HTR-8/SVneo (cell line): ENCODE data around the gene CT45A2.
"Not testable (repeated sequence)": the region's sequence is repeated elsewhere in the genome, so short reads cannot be mapped to it uniquely, and the experiment has no call there.

Experiments
- DNase-seq: peaks from one replicate; pipeline ENCODE4 v3.0.0; 2011; ENCODE audit warnings: low spot score, mixed read lengths; ENCODE audit not compliant: insufficient read length
- FAIRE-seq: peaks from 2 replicates; lab custom pipeline; 2011; peaks lifted over from hg19 to GRCh38; lab: Jason Lieb, UNC

The CT45A2 gene, protein sequence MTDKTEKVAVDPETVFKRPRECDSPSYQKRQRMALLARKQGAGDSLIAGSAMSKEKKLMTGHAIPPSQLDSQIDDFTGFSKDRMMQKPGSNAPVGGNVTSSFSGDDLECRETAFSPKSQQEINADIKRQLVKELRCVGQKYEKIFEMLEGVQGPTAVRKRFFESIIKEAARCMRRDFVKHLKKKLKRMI

DNA sequence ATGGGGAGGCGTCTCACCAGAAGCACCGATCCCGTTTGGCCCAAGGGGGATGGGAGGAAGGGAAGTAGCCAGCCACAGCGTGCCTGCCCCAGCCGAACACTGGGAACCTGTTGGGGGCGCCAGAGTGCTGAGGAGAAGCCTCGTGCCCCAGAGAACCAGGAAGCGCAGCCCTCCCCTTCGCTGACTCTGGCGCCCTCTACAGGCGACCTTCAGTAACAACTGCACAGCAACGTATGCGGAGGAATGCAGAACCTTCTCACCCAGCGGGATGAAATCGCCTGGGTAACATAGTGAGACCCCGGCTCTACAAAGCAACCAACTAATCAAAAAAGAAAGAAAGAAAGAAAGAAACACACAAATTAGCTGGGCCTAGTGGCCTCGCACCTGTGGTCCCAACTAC lies at the start of gene CT45A2:
CT45A2 (minus strand) TSS at position 101 of the 400 bp plus-strand sequence. CDS start 3,747 bp downstream, outside the sequence.
- not testable (repeated sequence) for FAIRE-seq, DNase-seq

DNA sequence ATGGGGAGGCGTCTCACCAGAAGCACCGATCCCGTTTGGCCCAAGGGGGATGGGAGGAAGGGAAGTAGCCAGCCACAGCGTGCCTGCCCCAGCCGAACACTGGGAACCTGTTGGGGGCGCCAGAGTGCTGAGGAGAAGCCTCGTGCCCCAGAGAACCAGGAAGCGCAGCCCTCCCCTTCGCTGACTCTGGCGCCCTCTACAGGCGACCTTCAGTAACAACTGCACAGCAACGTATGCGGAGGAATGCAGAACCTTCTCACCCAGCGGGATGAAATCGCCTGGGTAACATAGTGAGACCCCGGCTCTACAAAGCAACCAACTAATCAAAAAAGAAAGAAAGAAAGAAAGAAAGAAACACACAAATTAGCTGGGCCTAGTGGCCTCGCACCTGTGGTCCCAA lies 34.6 kb upstream of the CT45A2 start, which contains the start of gene CT45A8:
CT45A8 (minus strand) TSS at position 101 of the 400 bp plus-strand sequence. CDS start 3,755 bp downstream, outside the sequence.
- FAIRE-seq, DNase-seq: not testable (repeated sequence)

DNA sequence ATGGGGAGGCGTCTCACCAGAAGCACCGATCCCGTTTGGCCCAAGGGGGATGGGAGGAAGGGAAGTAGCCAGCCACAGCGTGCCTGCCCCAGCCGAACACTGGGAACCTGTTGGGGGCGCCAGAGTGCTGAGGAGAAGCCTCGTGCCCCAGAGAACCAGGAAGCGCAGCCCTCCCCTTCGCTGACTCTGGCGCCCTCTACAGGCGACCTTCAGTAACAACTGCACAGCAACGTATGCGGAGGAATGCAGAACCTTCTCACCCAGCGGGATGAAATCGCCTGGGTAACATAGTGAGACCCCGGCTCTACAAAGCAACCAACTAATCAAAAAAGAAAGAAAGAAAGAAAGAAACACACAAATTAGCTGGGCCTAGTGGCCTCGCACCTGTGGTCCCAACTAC lies 17.4 kb upstream of the CT45A2 start, which contains the start of gene CT45A7:
CT45A7 (minus strand) TSS at position 101 of the 400 bp plus-strand sequence. CDS start 3,747 bp downstream, outside the sequence.
- DNase-seq, FAIRE-seq: not testable (repeated sequence)

DNA sequence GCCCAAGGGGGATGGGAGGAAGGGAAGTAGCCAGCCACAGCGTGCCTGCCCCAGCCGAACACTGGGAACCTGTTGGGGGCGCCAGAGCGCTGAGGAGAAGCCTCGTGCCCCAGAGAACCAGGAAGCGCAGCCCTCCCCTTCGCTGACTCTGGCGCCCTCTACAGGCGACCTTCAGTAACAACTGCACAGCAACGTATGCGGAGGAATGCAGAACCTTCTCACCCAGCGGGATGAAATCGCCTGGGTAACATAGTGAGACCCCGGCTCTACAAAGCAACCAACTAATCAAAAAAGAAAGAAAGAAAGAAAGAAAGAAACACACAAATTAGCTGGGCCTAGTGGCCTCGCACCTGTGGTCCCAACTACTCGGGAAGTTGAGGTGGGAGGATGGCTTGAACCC lies 17.1 kb downstream of the CT45A2 start, which contains the start of gene CT45A6:
CT45A6 (minus strand) TSS at position 101 of the 400 bp plus-strand sequence. CDS start 3,794 bp downstream, outside the sequence.
- not testable (repeated sequence) for FAIRE-seq, DNase-seq

DNA sequence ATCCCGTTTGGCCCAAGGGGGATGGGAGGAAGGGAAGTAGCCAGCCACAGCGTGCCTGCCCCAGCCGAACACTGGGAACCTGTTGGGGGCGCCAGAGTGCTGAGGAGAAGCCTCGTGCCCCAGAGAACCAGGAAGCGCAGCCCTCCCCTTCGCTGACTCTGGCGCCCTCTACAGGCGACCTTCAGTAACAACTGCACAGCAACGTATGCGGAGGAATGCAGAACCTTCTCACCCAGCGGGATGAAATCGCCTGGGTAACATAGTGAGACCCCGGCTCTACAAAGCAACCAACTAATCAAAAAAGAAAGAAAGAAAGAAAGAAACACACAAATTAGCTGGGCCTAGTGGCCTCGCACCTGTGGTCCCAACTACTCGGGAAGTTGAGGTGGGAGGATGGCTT lies 34.4 kb downstream of the CT45A2 start, which contains the start of gene CT45A5:
CT45A5 (minus strand) TSS at position 101 of the 400 bp plus-strand sequence. CDS start 3,774 bp downstream, outside the sequence.
- FAIRE-seq: not testable (repeated sequence)

DNA sequence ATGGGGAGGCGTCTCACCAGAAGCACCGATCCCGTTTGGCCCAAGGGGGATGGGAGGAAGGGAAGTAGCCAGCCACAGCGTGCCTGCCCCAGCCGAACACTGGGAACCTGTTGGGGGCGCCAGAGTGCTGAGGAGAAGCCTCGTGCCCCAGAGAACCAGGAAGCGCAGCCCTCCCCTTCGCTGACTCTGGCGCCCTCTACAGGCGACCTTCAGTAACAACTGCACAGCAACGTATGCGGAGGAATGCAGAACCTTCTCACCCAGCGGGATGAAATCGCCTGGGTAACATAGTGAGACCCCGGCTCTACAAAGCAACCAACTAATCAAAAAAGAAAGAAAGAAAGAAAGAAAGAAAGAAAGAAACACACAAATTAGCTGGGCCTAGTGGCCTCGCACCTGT lies 51.7 kb downstream of the CT45A2 start, which contains the start of gene CT45A3:
CT45A3 (minus strand) TSS at position 101 of the 400 bp plus-strand sequence. CDS start 3,747 bp downstream, outside the sequence.
- not testable (repeated sequence) for DNase-seq, FAIRE-seq

More for the DNA sequence above, 34.4 kb downstream of the CT45A2 start, which contains the start of gene CT45A5:
- not testable (repeated sequence) for DNase-seq
